ENCODE results near the gene PITPNB.

PITPNB gene

GRCh38 chr22:27851974-27852746, 66.9 kb downstream of the PITPNB start:
- DNase-seq (ENCODE audit: extremely low read depth, low read depth): no peak
- TF ChIP-seq CTCF (IDR thresholded peaks at IDR 0.05; ENCODE audit: low read depth, low read length, missing control alignments): no peak
- H3K4me3 ChIP-seq (replicated peaks; ENCODE audit: low read depth, low read length): no peak overlapping the region

- no peak overlapping the region for H3K4me3 ChIP-seq (replicated peaks; ENCODE audit: low read depth, low read length)
- no peak for DNase-seq (ENCODE audit: extremely low read depth, low read depth)
- TF ChIP-seq CTCF (IDR thresholded peaks at IDR 0.05; ENCODE audit: low read depth, low read length, missing control alignments): no peak
These were observed 69.0 kb downstream of the PITPNB start for GRCh38 chr22:27850000-27850521.

GRCh38 chr22:27848005-27848404, 71.1 kb downstream of the PITPNB start:
- no peak for DNase-seq (ENCODE audit: extremely low read depth, low read depth)
- no peak for TF ChIP-seq CTCF (IDR thresholded peaks at IDR 0.05; ENCODE audit: low read depth, low read length, missing control alignments)
- H3K4me3 ChIP-seq (replicated peaks; ENCODE audit: low read depth, low read length): no peak overlapping the region

GRCh38 chr22:27846910-27847309, 72.1 kb downstream of the PITPNB start:
- H3K4me3 ChIP-seq (replicated peaks; ENCODE audit: low read depth, low read length): no peak overlapping the region
- DNase-seq (ENCODE audit: extremely low read depth, low read depth): no peak
- no peak for TF ChIP-seq CTCF (IDR thresholded peaks at IDR 0.05; ENCODE audit: low read depth, low read length, missing control alignments)

DNA sequence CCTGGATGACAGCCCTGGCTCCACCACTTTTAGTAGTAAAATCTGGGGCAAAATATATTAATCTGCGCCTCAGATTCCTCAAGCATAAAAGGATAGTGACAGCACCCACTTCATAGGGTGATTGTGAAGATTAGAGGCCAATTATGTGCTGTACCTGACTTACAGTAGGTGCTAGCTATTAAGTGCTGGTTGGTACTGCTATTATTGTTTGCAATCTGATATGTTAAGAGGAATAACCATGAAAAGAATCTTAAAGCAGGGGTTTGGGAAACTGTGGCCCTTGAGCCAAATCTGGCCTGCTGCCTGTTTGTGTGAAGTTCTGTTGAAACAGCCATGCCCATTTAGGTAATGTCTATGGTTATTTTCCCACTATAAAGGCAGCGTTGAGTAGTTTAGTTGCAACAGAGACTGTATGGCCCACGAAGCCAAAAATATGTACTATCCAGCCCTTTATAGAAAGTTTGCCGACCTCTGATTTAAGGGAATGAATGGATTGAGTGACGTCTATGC, 72.8 kb downstream of the PITPNB start:
- TF ChIP-seq CTCF (IDR thresholded peaks at IDR 0.05; ENCODE audit: low read depth, low read length, missing control alignments): no peak
- no peak overlapping the region for H3K4me3 ChIP-seq (replicated peaks; ENCODE audit: low read depth, low read length)
- DNase-seq (ENCODE audit: extremely low read depth, low read depth): no peak

GRCh38 chr22:27845644-27846043, 73.4 kb downstream of the PITPNB start:
- H3K4me3 ChIP-seq (replicated peaks; ENCODE audit: low read depth, low read length): no peak overlapping the region
- DNase-seq (ENCODE audit: extremely low read depth, low read depth): no peak
- no peak for TF ChIP-seq CTCF (IDR thresholded peaks at IDR 0.05; ENCODE audit: low read depth, low read length, missing control alignments)
